PC-3 (cell line): ENCODE data around the gene JTB.

Experiments used
- CTCF ChIP-seq: fragments of 300-600 bp; sonication (generic); conservative IDR thresholded peaks from 2 replicates; pipeline ENCODE4 v1.5.1; 2017; ENCODE audit warnings: antibody characterized with exemption, low read depth, mild to moderate bottlenecking, low read length
- EZH2 ChIP-seq: fragments of 300-600 bp; sonication (generic); IDR thresholded peaks from one replicate; pipeline ENCODE4 v1.6.1; 2017; ENCODE audit warnings: antibody characterized with exemption, mild to moderate bottlenecking, low read length; ENCODE audit not compliant: unreplicated experiment
- EZH2phosphoT487 ChIP-seq: fragments of 300-600 bp; sonication (generic); IDR thresholded peaks from 2 replicates; pipeline ENCODE4 v1.6.1; 2018; ENCODE audit warnings: mild to moderate bottlenecking, antibody characterized with exemption, low read length, borderline replicate concordance

DNA sequence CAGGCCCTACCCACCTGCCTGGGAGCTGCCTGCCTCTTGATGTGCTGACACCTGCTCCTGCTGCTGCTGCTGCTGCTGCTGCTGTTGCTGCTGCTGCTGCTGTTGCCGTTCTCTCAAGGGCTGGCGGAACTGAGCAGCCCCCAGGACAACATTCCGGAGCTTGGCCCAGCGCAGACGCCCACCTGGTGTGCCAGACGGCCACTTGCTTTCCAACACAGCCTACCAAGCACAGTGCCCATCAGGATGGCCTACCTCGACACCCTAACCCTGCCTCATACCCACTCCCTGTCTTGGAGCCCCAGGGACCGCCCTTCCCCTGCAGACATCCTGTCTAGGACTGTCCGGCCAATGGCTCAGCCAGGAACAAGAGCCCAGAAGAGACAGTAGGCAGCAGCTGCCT lies 42.7 kb downstream of the JTB start:
- TF ChIP-seq CTCF (no peak), EZH2phosphoT487 (no peak), EZH2 (no peak)
